Calu3 (cell line): Measurements from ENCODE around the gene GPR15LG. TPM values are rescaled to one million over a fixed set of nuclear protein-coding genes. Genes with fewer than 3 reads are reported as not detected.

Experiments
- BruUV-seq: library from RNA; stranded (reverse); fragments of 400-500 nt; replicated peaks from 2 replicates; lab custom pipeline; 2021; lab: Mats Ljungman, UMichigan
- CTCF ChIA-PET: fragments of 300-600 bp; sonication (Branson Sonifier 250); formaldehyde crosslinking; loops from one replicate; lab custom pipeline; 2022; ENCODE audit warnings: antibody characterized with exemption; lab: Charles Lee
- DNase-seq: peaks from one replicate; pipeline ENCODE4 v3.0.0; 2022
- H3K27ac Mint-ChIP-seq: one replicate; pipeline ENCODE4 v1.8.0; 2022; ENCODE audit warnings: mixed read lengths; ENCODE audit not compliant: unreplicated experiment
- H3K27me3 Mint-ChIP-seq: one replicate; pipeline ENCODE4 v1.8.0; 2022; ENCODE audit warnings: mixed read lengths; ENCODE audit not compliant: unreplicated experiment
- H3K36me3 Mint-ChIP-seq: one replicate; pipeline ENCODE4 v1.8.0; 2022; ENCODE audit warnings: mild to moderate bottlenecking, moderate library complexity, mixed read lengths; ENCODE audit not compliant: insufficient read depth, unreplicated experiment
- H3K4me1 Mint-ChIP-seq: one replicate; pipeline ENCODE4 v1.8.0; 2022; ENCODE audit warnings: mild to moderate bottlenecking, low read depth, mixed read lengths; ENCODE audit not compliant: unreplicated experiment
- H3K4me3 Mint-ChIP-seq: one replicate; pipeline ENCODE4 v1.8.0; 2022; ENCODE audit warnings: mild to moderate bottlenecking, low read depth, moderate library complexity, mixed read lengths; ENCODE audit not compliant: unreplicated experiment
- H3K9me3 Mint-ChIP-seq: one replicate; pipeline ENCODE4 v1.8.0; 2022; ENCODE audit warnings: low read depth, mixed read lengths; ENCODE audit not compliant: unreplicated experiment
- CTCF ChIP-seq: fragments of 200-600 bp; IDR thresholded peaks from one replicate; pipeline ENCODE4 v1.8.0; 2022; ENCODE audit warnings: antibody characterized with exemption; ENCODE audit not compliant: unreplicated experiment
- intact Hi-C: fragments of 100-400 bp; cut with micrococcal nuclease; formaldehyde crosslinking; loops from one replicate; pipeline ENCODE4 v1.10.0; 2022; ENCODE audit not compliant: unreplicated experiment
- total RNA-seq: library from RNA; stranded (reverse); gene quantifications from 2 replicates; pipeline ENCODE4 v1.2.3, GENCODE V29; 2022

The GPR15LG gene
- total RNA-seq, 1 experiment from 2014 or later, result not detected

- H3K27ac Mint-ChIP-seq, result no peak overlapping the region
- no peak for TF ChIP-seq CTCF
- H3K27me3 Mint-ChIP-seq, result no peaks in the 10 kb centered on the region
- CTCF ChIA-PET, result no interaction called here
- H3K4me3 Mint-ChIP-seq, result no peak overlapping the region
- no peak for DNase-seq
- peaks cover 7% of the 10 kb centered on the region for H3K4me1 Mint-ChIP-seq
- intact Hi-C loops, result no loop called here
- no TSS peak for BruUV-seq
- peaks cover 23% of the 10 kb centered on the region for H3K36me3 Mint-ChIP-seq
- no peaks in the 10 kb centered on the region for H3K9me3 Mint-ChIP-seq
These were observed 35.8 kb upstream of the GPR15LG start for GRCh38 chr10:84137811-84138210.

DNA sequence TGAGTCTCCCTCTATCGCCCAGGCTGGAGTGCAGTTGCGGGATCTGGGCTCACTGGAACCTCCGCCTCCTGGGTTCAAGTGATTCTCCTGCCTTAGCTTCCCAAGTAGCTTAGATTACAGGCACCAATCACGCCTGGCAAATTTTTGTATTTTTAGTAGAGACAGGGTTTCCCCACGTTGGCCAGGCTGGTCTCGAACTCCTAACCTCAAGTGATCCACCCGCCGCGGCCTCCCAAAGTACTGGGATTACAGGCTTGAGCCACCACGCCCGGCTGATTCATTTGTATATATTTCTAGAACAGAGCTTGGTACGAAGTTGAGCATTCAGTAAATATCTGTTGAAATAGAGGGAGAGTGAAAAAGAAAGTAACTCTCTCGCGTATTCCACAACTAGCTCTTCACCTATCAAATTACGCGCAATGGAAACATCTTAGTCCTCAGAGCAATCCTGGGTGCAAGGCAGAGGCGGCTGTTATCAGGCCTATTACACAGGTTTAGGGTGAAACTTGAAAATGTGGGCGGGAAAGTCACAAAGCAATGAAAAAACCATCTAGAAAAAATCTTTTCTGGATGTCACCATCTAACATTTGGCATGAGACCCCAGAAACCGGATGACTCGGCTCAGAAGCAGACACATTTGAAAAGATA lies 35.0 kb upstream of the GPR15LG start:
- TSS peak; percentile 59 for BruUV-seq
- intact Hi-C loops, result no loop called here
- CTCF ChIA-PET, result interaction anchor here (2.1 kb wide), 1 partner anchor 9 kb away, joined by 7 read pairs; no protein-coding TSS in a partner anchor
- Mint-ChIP-seq H3K4me1 (peaks cover 7% of the 10 kb centered on the region), H3K9me3 (no peaks in the 10 kb centered on the region), H3K27me3 (no peaks in the 10 kb centered on the region), H3K36me3 (peaks cover 27% of the 10 kb centered on the region), H3K27ac (peak overlapping the region; percentile 83), H3K4me3 (peak overlapping the region; percentile 71)
- DNase-seq, result peak; percentile 12
- no peak for TF ChIP-seq CTCF

DNA sequence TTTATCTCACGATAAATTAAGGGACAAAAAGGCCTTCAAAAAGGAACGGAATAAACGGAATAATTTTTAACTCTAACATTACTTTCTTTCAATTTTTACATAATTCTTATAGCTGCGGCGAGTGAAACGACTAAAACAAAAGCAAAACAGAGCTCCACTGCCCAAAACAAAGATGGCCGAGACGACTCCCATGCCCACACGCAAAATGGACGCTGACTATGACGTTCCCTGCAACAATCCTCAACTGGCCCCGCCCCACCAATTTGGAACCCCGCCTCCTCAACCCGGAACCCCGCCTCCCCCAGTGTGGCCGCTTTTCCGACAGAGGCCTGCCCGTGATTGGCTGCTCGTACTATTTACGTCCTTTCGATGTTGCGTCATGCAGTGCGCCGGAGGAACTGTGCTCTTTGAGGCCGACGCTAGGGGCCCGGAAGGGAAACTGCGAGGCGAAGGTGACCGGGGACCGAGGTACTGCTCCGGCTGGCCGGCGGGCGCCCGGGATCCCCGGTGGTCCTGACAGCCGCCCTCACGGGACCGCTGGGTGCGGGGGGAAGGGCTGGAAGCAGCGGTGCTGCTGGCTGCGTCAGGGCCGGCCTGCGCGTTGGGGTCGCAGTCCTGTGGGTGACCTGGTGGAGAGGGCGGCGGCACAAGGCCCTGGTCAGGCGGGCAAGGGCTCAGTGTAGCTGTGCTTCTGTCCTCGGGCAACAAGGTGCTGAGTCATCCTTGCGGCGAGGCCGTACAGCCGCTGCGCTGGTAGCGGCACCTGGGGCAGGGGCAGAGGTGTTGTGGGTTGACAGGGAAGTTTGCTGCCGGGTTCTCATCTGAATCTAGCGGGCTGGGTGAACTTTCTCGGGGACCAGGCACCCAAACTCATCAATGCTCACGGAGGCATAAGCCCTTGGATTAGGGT lies 34.2 kb upstream of the GPR15LG start, which contains the start of gene GHITM:
Gene GHITM, plus strand, starts transcription at position 384 of the 910 bp plus-strand sequence. CDS start 1,992 bp downstream, outside the sequence.
- Mint-ChIP-seq H3K9me3 (no peaks in the 10 kb centered on the region), H3K27ac (peak within 1 kb of the TSS; percentile 83), H3K36me3 (peaks cover 30% of the 10 kb centered on the region), H3K4me3 (peak within 1 kb of the TSS; percentile 71), H3K27me3 (no peaks in the 10 kb centered on the region), H3K4me1 (peaks cover 7% of the 10 kb centered on the region)
- CTCF ChIA-PET, result interaction anchor here (2.1 kb wide), 1 partner anchor 8 kb away, joined by 7 read pairs; no protein-coding TSS in a partner anchor
- intact Hi-C loops, result no loop called here
- peak; percentile 96 for DNase-seq
- TF ChIP-seq CTCF, result peak; percentile 27
- no TSS peak for BruUV-seq

DNA sequence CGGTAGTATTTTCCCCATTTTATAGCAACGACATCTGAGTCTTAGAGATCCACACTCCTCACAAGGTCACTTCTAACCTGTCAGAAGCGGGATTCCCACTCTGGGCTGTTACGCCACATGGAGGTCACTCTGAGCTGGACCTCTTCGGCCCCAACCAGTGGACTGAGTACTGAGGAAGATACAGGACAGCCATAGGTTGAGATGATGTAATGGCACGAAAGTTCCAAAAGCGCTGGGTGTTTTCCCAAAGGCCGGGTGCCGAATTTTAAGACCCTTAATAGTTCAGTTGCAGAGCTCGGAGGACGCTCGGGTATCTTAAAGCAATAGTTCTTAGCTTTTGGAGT lies 33.6 kb upstream of the GPR15LG start:
- peak overlapping the region; percentile 71 for H3K4me3 Mint-ChIP-seq
- BruUV-seq, result no TSS peak
- intact Hi-C loops, result no loop called here
- H3K4me1 Mint-ChIP-seq, result peaks cover 7% of the 10 kb centered on the region
- TF ChIP-seq CTCF, result no peak
- H3K27ac Mint-ChIP-seq, result peak overlapping the region; percentile 83
- CTCF ChIA-PET, result interaction anchor here (0.6 to 2.1 kb wide), 2 partner anchors 8 to 1721 kb away, joined by 3 to 7 read pairs; no protein-coding TSS in a partner anchor
- DNase-seq, result no peak
- H3K27me3 Mint-ChIP-seq, result no peaks in the 10 kb centered on the region
- H3K36me3 Mint-ChIP-seq, result peaks cover 34% of the 10 kb centered on the region
- H3K9me3 Mint-ChIP-seq, result no peaks in the 10 kb centered on the region
